Stimulated activated CD4-positive, alpha-beta T cell treated with anti-CD3 and anti-CD28 coated beads, TNF-alpha, amount 100 ng/mL, for 24 hours (primary cell): Measurements from ENCODE around the gene HLTF.

Experiments
- DNase-seq, 3 experiments: peaks; one replicate each; pipeline ENCODE4 v3.0.0-alpha.2; 2020; ENCODE audit warnings: low read depth in 3 of 3

The HLTF gene

GRCh38 chr3:149018247-149018646 lies 68.1 kb downstream of the HLTF start:
- DNase-seq: no peak

GRCh38 chr3:149016669-149017541 lies 69.4 kb downstream of the HLTF start:
- no peak for DNase-seq

- no peak for DNase-seq
Measured at GRCh38 chr3:149016242-149016641, 70.1 kb downstream of the HLTF start.

GRCh38 chr3:149015393-149015792 lies 70.9 kb downstream of the HLTF start:
- DNase-seq: no peak

GRCh38 chr3:149013726-149014125 lies 72.6 kb downstream of the HLTF start:
- no peak for DNase-seq

- no peak for DNase-seq
Measured at GRCh38 chr3:149011676-149012075, 74.7 kb downstream of the HLTF start.

GRCh38 chr3:149010966-149011365 lies 75.4 kb downstream of the HLTF start:
- no peak for DNase-seq

- DNase-seq: no peak
Measured at GRCh38 chr3:149010504-149010951, 75.8 kb downstream of the HLTF start.

GRCh38 chr3:149009732-149010131 lies 76.6 kb downstream of the HLTF start:
- no peak for DNase-seq

GRCh38 chr3:149007567-149008257 lies 78.6 kb downstream of the HLTF start:
- no peak for DNase-seq

- no peak for DNase-seq
Measured at GRCh38 chr3:149005416-149005815, 80.9 kb downstream of the HLTF start.

- DNase-seq: no peak
Measured at GRCh38 chr3:149004622-149005021, 81.7 kb downstream of the HLTF start.

GRCh38 chr3:149003653-149004305 lies 82.6 kb downstream of the HLTF start:
- DNase-seq: no peak

- DNase-seq: no peak
Measured at GRCh38 chr3:149001727-149002126, 84.6 kb downstream of the HLTF start.

GRCh38 chr3:149000206-149000745 lies 86.1 kb downstream of the HLTF start:
- no peak for DNase-seq

GRCh38 chr3:148999806-149000205 lies 86.5 kb downstream of the HLTF start:
- DNase-seq: no peak

GRCh38 chr3:148998715-148999423 lies 87.5 kb downstream of the HLTF start:
- no peak for DNase-seq

- DNase-seq: no peak
Measured at GRCh38 chr3:148998297-148998696, 88.0 kb downstream of the HLTF start.

GRCh38 chr3:148997623-148998022 lies 88.7 kb downstream of the HLTF start:
- DNase-seq: no peak

GRCh38 chr3:148992635-148993255 lies 93.6 kb downstream of the HLTF start:
- DNase-seq: no peak

- DNase-seq: no peak
Measured at GRCh38 chr3:148992027-148992634, 94.2 kb downstream of the HLTF start.
